Measurements from ENCODE around the gene POLR3F.
"Not testable (repeated sequence)": the region's sequence is repeated elsewhere in the genome, so short reads cannot be mapped to it uniquely, and the experiment has no call there.

Gene POLR3F

GRCh38 chr20:18515973-18516372 lies 48.8 kb downstream of the POLR3F start:
- intact Hi-C loops (cut with DNase I; ENCODE audit: low total_unique reads) = no loop called here
- DNase-seq = no peak
- peaks cover 23 to 58% (median 41%) of the 10 kb centered on the region in 3 donors for H3K36me3 ChIP-seq
- H3K27ac ChIP-seq = no peak overlapping the region
- H3K9me3 ChIP-seq = no peaks in the 10 kb centered on the region
- no peak overlapping the region for H3K4me3 ChIP-seq
- H3K27me3 ChIP-seq = no peaks in the 10 kb centered on the region
- no peak for TF ChIP-seq CTCF (IDR thresholded peaks at IDR 0.05)
- H3K4me1 ChIP-seq = no peaks in the 10 kb centered on the region

GRCh38 chr20:18522066-18522465 lies 54.9 kb downstream of the POLR3F start:
- H3K4me1 ChIP-seq; intact Hi-C loops (cut with DNase I; ENCODE audit: low total_unique reads); H3K27me3 ChIP-seq; DNase-seq; H3K9me3 ChIP-seq; H3K4me3 ChIP-seq; H3K27ac ChIP-seq: not testable (repeated sequence)
- peaks cover 29 to 59% (median 32%) of the 10 kb centered on the region in 3 donors for H3K36me3 ChIP-seq

- Histone ChIP-seq H3K9me3 (no peaks in the 10 kb centered on the region), H3K36me3 (peaks cover 36 to 61% (median 39%) of the 10 kb centered on the region in 3 donors), H3K4me1 (no peaks in the 10 kb centered on the region), H3K27ac (no peak overlapping the region), H3K4me3 (no peak overlapping the region), H3K27me3 (no peaks in the 10 kb centered on the region)
- DNase-seq = no peak
- TF ChIP-seq CTCF (IDR thresholded peaks at IDR 0.05) = no peak
- intact Hi-C loops (cut with DNase I; ENCODE audit: low total_unique reads) = no loop called here
These were observed 55.9 kb downstream of the POLR3F start for GRCh38 chr20:18523066-18523465.

- TF ChIP-seq CTCF (IDR thresholded peaks at IDR 0.05) = no peak
- Histone ChIP-seq H3K4me3 (no peak overlapping the region), H3K27ac (no peak overlapping the region), H3K4me1 (no peaks in the 10 kb centered on the region), H3K36me3 (peaks cover 50 to 76% (median 55%) of the 10 kb centered on the region in 3 donors), H3K27me3 (no peaks in the 10 kb centered on the region), H3K9me3 (no peaks in the 10 kb centered on the region)
- intact Hi-C loops (cut with DNase I; ENCODE audit: low total_unique reads) = no loop called here
- DNase-seq = no peak
These were observed 57.5 kb downstream of the POLR3F start for GRCh38 chr20:18524646-18525045.

- intact Hi-C loops (cut with DNase I; ENCODE audit: low total_unique reads); H3K27me3 ChIP-seq; H3K4me3 ChIP-seq; H3K27ac ChIP-seq; H3K4me1 ChIP-seq; H3K9me3 ChIP-seq; DNase-seq: not testable (repeated sequence)
- peaks cover 66 to 84% (median 69%) of the 10 kb centered on the region in 3 donors for H3K36me3 ChIP-seq
These were observed 59.6 kb downstream of the POLR3F start for GRCh38 chr20:18526761-18527160.

GRCh38 chr20:18527339-18527738 lies 60.1 kb downstream of the POLR3F start:
- DNase-seq = no peak
- Histone ChIP-seq H3K4me1 (no peaks in the 10 kb centered on the region), H3K27me3 (no peaks in the 10 kb centered on the region), H3K27ac (no peak overlapping the region), H3K36me3 (peaks cover 72 to 84% (median 75%) of the 10 kb centered on the region in 3 donors), H3K4me3 (no peak overlapping the region), H3K9me3 (no peaks in the 10 kb centered on the region)
- no peak for TF ChIP-seq CTCF (IDR thresholded peaks at IDR 0.05)
- intact Hi-C loops (cut with DNase I; ENCODE audit: low total_unique reads) = no loop called here

GRCh38 chr20:18527836-18528235 lies 60.6 kb downstream of the POLR3F start:
- Histone ChIP-seq H3K27me3 (no peaks in the 10 kb centered on the region), H3K4me3 (no peak overlapping the region), H3K4me1 (no peaks in the 10 kb centered on the region), H3K27ac (no peak overlapping the region), H3K36me3 (peaks cover 77 to 89% (median 80%) of the 10 kb centered on the region in 3 donors), H3K9me3 (no peaks in the 10 kb centered on the region)
- intact Hi-C loops (cut with DNase I; ENCODE audit: low total_unique reads) = no loop called here
- DNase-seq = no peak
- no peak for TF ChIP-seq CTCF (IDR thresholded peaks at IDR 0.05)

Data from tibial artery (tissue), 4 donors.